ENCODE data around the gene TBC1D1.
"Not testable (repeated sequence)": the region's sequence is repeated elsewhere in the genome, so short reads cannot be mapped to it uniquely, and the experiment has no call there.

TBC1D1 gene

GRCh38 chr4:37891260-37892159 lies 626 bp downstream of the TBC1D1 start:
- peak; percentile 68 for DNase-seq

GRCh38 chr4:37892641-37893040 lies 1.8 kb downstream of the TBC1D1 start:
- peak; percentile 53 for DNase-seq

- DNase-seq: no peak
Observed at GRCh38 chr4:37893164-37893563, 2.3 kb downstream of the TBC1D1 start.

GRCh38 chr4:37895271-37895670 lies 4.4 kb downstream of the TBC1D1 start:
- DNase-seq: no peak

- DNase-seq: no peak
Observed at GRCh38 chr4:37896206-37896860, 5.4 kb downstream of the TBC1D1 start.

GRCh38 chr4:37902212-37902611 lies 11.3 kb downstream of the TBC1D1 start:
- DNase-seq: no peak

GRCh38 chr4:37902738-37903693 lies 12.1 kb downstream of the TBC1D1 start:
- DNase-seq: no peak

GRCh38 chr4:37903901-37904300 lies 13.0 kb downstream of the TBC1D1 start:
- no peak for DNase-seq

GRCh38 chr4:37904824-37905223 lies 13.9 kb downstream of the TBC1D1 start:
- DNase-seq: no peak

- no peak for DNase-seq
Observed at GRCh38 chr4:37905533-37906169, 14.8 kb downstream of the TBC1D1 start.

GRCh38 chr4:37908488-37909331 lies 17.8 kb downstream of the TBC1D1 start:
- DNase-seq: no peak

GRCh38 chr4:37909332-37910090 lies 18.6 kb downstream of the TBC1D1 start:
- DNase-seq: no peak

GRCh38 chr4:37910091-37910486 lies 19.2 kb downstream of the TBC1D1 start:
- DNase-seq: no peak

- no peak for DNase-seq
Observed at GRCh38 chr4:37914539-37914938, 23.7 kb downstream of the TBC1D1 start.

- no peak for DNase-seq
Observed at GRCh38 chr4:37917388-37917787, 26.5 kb downstream of the TBC1D1 start.

GRCh38 chr4:37918653-37919052 lies 27.8 kb downstream of the TBC1D1 start:
- no peak for DNase-seq

GRCh38 chr4:37922328-37922727 lies 31.4 kb downstream of the TBC1D1 start:
- DNase-seq: no peak

GRCh38 chr4:37923089-37923488 lies 32.2 kb downstream of the TBC1D1 start:
- not testable (repeated sequence) for DNase-seq

- no peak for DNase-seq
Observed at GRCh38 chr4:37924946-37925345, 34.1 kb downstream of the TBC1D1 start.

GRCh38 chr4:37927434-37927833 lies 36.5 kb downstream of the TBC1D1 start:
- no peak for DNase-seq

All from stimulated activated naive CD4-positive, alpha-beta T cell treated with Interleukin-2 at 50 U/mL for 16 hours (primary cell).